Dermis microvascular lymphatic vessel endothelial cell (primary cell): ENCODE data around the gene RETN. TPM values are rescaled to one million over a fixed set of nuclear protein-coding genes. Genes with fewer than 3 reads are reported as not detected.

ENCODE experiments used
- DNase-seq, 2 donors: peaks; one replicate each; pipeline versions ENCODE4 v3.0.0 to v3.0.0-alpha.2; 2010; ENCODE audit warnings: low read depth in 2 of 2
- total RNA-seq: library from RNA; depleted of rRNA; stranded (reverse); fragments of >200 nt; gene quantifications from 2 replicates; pipeline ENCODE4 v1.2.1, GENCODE V29; 2014

The RETN gene
- total RNA-seq, 1 donor from 2014 or later: not detected

DNA sequence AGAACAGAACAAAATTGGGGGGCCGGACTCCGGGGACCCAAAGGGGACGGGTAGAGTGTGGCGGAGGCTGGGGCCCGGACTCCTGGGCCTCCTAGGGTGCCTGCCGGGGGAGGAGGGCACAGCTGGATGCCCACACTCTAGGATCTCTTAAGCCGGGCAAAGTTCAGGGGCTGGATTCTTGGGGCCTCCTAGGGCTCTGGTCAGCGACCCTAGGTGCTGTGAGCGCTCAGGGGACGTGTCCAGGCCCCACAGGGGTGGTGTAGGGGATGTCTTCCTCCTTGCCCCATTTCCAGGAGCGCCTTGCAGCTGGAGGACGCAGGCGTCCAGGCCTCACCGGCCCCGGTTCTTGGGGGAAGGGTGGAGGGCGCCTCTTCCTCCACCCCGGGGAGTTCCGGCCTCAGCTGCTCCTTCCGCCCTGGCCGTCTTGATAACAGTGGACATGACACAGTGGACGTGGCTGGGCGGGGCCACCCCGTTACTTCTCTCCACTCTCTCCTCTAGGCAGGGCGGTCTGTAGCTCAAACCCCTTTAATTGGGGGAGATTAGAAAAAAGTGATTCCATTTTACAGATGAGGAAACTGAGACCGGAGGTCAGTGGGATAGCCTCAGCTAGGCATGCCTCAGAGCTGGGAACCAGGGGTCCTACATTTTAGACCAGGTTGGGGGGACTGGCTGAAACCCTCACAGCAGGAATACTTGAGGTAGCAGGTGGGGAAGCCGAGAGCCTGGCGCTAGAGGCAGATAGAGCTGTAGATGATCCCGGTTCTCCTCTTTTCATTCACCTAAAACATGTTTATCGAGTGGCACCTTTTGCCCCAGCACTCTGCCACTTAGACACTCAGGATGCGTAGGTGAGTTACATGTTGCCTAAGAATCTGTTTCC lies 31.2 kb upstream of the RETN start:
- DNase-seq: no peak

DNA sequence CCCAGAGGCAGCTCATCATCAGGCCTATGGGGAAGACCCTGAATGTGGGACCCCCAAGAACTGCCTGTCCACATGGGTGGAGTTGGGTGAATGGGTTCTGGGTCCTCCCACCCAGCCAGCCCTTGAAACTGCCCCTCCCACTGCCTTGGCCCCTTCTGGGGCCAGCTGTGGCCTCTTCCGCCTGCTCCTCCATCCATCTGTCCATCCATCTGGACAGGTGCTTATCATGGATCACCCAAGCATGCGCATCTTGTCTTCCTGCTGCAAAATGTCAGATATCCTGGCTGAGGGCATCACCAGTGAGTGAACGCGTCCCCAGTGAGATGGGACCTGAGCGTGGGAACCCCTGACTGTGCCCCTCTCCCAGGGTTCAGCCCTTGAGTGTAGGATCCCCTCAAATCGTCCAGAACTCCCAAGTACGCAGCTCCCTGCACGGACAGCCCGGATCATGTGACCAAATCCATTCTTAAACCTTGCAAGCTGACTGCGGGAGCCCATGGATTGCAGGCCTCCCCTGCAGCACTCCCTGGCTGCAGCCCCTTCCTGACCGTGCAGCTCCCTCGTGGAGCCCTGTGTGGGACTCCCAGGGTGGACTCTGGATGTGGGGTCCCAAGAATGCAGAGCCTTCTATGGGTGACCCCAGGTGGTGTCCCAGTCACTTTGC lies 29.9 kb upstream of the RETN start:
- DNase-seq: no peak

DNA sequence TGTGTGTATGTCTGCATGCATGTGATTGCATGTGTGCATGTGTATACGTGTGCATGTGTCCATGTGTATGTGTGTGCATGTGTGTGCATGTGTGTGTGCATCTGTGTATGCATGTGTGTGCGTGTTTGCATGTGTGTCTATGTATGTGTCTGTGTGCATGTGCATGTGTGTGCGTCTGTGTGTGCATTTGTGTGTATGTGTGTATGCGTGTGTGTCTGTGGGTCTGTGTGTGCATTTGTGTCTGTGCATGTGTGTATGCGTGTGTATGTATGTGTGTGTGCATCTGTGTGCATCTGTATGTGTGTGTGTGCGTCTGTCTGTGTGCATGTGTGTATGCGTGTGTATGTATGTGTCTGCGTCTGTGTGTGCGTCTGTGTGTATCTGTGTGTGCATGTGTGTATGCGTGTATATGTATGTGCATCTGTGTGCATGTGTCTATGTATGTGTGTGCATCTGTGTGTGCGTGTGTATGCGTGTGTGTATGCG lies 28.9 kb upstream of the RETN start:
- DNase-seq: no peak

DNA sequence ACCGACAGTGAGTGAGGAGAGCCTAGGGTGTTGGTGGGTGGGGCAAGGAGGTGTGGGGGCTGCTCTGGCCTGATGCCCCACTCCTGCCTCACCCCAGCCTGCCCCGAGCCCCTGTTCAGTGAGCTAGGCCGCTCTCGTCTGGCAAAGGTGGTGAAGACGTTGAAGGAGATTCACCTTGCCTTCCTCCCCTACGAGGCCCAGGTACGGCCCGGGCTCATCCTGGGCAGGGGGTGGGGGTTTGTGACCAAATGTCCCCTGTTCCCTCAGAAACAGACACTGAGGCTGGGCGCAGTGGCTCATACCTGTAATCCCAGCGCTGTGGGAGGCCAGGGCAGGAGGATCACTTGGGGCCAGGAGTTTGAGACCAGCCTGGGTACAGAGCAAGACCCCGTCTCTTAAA lies 28.0 kb upstream of the RETN start:
- no peak for DNase-seq

DNA sequence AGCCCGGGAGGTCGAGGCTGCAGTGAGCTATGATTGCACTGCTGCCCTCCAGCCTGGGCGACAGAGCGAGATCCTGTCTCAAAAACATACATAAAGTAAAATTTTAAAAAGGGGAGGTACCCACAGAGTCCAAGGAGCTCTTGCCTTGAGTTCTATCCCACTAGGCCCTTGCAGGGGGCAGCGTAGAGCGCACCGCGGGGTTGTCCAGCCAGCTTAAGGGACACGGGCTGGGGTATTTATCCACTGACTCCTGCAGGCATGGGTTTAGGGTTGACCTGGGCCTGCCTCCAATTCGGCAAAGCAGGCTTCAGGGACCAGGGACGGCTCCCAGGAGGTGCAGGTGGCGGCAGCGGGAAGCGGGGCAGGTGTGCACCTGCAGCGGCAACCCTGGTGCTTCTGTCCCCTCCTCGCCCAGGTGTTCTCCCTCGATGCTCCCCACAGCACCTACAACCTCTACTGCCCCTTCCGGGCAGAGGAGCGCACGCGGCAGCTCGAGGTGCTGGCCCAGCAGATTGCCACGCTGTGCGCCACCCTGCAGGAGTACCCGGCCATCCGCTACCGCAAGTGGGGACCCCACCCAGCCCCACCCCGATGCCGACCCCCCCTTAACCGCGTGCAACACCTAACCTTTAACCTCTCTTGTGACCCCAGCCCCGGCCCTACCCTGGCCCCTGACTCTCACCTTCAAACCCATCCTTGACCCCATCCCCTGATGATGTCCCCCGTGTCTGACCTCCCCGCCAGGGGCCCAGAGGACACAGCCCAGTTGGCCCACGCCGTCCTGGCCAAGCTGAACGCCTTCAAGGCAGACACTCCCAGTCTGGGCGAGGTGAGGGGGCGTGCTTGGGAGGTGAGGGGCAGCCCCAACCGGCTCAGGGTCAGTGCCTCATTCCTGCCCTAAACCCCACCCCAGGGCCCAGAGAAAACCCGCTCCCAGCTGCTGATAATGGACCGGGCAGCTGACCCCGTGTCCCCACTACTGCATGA lies 27.3 kb upstream of the RETN start:
- DNase-seq: no peak

DNA sequence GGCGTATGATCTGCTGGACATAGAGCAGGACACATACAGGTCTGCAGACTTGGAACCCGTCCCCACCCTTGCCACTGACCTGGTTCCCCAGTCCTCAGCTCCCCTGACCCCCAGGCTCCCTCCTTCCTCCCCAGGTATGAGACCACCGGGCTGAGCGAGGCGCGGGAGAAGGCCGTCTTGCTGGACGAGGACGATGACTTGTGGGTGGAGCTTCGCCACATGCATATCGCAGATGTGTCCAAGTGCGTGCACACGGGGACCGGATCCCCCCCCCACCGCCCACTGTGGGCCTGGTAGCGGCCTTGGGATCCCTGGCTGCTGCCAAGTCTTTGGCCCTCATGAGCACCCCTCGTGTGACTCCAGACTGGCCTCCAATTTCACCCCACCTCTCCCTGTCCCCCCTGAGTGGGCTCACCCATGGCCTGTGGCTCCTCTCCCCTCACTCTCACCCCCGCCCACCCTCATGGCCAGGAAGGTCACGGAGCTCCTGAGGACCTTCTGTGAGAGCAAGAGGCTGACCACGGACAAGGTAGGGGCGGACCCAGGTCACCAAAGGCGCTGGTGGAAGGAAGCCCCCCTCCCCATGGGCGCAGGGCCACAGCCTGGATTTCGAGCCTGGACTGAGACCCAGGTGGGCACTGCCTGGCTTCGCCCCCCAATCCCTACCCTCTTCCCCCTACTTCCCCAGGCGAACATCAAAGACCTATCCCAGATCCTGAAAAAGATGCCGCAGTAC lies 26.4 kb upstream of the RETN start:
- no peak for DNase-seq

DNA sequence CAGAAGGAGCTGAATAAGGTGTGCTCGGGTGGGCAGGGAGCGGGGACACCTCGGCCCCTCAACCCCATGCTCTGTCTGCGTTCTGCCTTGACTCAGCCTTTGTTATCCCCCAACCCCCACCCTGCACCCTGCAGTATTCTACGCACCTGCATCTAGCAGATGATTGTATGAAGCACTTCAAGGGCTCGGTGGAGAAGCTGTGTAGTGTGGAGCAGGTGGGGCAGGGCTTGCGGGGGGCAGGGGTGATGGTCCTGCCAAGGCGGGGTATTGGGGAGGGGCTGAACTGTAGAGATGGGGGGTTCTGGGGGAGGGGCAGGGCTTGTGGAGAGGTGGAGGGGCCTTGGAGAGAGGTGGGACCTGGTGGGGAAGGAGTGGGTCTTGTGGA lies 25.8 kb upstream of the RETN start:
- no peak for DNase-seq

DNA sequence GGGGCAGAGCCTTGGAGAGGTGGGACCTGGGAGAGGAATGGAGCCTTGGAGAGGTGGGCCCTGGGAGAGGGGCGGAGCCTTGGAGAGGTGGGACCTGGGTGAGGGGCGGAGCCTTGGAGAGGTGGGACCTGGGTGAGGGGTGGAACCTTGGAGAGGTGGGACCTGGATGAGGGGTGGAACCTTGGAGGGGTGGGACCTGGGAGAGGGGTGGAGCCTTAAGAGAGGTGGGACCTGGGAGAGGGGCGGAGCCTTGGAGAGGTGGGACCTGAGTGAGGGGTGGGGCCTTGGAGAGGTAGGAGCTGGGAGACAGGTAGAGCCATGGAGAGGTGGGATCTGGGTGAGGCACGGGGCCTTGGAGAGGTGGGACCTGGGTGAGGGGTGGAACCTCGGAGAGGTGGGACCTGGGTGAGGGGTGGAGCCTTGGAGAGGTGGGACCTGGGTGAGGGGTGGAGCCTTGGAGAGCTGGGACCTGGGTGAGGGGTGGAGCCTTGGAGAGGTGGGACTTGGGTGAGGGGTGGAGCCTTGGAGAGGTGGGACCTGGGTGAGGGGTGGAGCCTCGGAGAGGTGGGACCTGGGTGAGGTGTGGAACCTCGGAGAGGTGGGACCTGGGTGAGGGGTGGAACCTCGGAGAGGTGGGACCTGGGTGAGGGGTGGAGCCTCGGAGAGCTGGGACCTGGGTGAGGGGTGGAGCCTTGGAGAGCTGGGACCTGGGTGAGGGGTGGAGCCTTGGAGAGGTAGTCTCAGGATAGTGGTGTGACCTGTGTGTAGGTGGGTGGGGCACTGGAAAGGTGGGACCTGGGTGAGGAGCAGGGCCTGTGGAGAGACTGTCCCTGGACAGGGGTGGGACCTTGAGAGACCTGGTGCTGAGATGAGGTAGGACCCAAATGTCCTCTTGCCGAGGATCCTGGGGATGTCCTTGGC lies 25.0 kb upstream of the RETN start:
- peak; percentile 11 to 29 for DNase-seq

DNA sequence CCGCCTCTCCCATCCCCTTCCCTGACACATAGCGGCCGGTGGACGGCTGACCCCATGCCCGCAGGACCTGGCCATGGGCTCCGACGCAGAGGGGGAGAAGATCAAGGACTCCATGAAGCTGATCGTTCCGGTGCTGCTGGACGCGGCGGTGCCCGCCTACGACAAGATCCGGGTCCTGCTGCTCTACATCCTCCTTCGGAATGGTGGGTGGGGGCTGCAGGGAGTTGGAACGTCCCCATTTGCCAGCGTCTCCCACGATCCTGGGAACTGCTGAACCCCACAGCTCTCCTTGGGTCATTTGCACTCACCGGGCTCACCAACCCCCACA lies 24.3 kb upstream of the RETN start:
- no peak for DNase-seq

DNA sequence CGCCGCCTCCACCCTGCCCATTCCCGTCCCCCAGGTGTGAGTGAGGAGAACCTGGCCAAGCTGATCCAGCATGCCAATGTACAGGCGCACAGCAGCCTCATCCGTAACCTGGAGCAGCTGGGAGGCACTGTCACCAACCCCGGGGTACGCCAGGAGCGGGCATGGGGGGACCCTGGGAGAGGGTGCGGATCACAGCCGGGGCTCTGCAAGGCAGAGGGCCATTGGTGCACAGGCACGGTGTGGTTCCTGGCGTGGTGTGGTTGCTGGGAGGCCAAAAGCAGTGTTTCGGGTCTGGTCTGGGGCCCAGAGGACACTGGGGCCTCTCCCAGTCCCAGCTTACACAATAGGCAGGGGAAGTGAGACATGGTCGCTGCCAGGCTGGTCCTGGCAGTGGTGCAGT lies 23.7 kb upstream of the RETN start:
- no peak for DNase-seq

DNA sequence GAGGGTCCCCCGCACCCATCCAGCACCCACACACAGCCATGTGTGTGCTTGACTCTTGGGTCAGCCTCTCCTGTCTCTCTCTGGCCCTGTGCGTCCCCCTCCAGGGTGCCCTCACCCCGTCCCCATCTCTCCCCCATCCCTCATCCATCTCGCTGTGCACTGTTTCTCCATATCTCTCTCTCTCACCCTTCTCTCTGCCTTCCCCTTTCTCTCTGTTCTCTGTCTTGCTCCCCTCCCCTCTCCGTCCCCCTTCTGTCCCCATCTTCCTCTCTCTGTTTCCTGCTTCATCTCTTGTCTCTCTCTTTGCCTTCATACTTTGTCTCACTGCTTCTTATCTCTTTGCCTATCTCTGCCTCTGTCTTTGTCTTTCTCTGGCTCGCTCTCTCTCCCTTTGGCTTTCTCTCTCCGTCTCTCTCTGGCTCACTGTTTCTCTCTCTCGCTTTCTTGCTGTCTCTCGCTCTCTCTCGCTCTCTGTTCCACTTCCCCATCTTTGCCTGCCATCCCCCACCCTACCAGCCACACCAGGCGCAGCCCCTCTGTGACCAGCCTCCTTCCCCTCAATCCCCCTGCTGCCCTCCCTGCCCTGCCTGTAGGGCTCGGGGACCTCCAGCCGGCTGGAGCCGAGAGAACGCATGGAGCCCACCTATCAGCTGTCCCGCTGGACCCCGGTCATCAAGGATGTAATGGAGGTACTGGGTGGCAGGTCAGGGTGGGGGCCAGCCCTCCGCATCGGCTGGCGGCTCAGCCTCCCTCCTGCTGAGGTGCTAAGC lies 23.0 kb upstream of the RETN start:
- no peak for DNase-seq

DNA sequence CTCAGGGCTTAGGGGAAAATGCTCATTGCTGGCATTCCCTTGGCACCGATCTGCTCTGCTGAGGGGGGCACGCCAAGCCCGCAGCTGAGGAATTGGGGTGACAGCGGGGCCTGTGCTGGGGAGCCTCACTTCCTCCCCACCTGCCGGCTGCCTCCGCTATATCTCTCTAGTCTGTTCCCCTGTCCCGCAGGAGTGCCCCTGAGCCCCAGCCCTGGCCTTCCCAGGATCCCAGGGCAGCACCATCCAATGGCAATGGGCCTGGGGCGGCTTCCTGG lies 22.5 kb upstream of the RETN start:
- DNase-seq: no peak

DNA sequence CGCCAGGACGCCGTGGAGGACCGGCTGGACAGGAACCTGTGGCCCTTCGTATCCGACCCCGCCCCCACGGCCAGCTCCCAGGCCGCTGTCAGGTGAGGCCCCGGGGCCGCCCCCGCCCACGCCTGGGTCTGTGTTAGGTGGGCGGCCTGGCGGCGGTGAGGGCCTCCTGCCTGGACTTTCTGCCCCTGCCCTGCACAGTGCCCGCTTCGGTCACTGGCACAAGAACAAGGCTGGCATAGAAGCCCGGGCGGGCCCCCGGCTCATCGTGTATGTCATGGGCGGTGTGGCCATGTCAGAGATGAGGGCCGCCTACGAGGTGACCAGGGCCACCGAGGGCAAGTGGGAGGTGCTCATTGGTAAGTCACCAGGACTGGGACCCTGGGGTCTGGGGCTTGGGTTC lies 21.7 kb upstream of the RETN start:
- DNase-seq: no peak

DNA sequence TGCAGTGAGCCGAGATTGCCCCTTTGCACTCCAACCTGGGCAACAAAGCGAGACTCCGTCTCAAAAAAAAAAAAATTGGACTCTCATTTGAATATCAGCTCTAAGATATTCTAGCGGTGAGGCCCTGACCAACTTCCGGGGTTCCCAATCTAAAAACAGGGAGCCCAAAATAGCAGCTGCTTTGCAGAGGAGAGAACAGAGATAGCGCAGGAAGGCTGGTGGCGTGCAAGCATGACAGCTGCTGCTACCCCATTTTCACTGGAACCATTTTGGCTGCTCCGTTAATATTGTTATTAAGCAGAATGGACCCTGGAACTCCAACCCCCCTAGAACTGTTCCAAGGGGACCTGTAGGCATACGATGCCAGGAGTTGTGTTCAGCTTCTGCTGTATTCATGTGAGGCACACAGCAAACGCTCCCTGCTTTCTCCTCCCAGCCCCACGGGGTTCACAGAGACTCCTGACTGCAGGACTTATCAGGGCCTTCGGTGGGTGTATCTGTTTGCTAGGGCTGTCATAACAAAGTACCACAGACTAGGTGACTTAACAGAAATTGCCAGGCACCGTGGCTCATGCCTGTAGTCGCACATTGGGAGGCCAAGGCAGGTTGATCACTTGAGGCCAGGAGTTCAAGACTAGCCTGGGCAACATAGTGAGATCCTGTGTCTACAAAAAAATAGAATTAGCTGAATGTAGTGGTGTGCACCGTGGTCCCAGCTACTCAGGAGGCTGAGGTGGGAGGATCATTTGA lies 20.4 kb upstream of the RETN start:
- DNase-seq: no peak

DNA sequence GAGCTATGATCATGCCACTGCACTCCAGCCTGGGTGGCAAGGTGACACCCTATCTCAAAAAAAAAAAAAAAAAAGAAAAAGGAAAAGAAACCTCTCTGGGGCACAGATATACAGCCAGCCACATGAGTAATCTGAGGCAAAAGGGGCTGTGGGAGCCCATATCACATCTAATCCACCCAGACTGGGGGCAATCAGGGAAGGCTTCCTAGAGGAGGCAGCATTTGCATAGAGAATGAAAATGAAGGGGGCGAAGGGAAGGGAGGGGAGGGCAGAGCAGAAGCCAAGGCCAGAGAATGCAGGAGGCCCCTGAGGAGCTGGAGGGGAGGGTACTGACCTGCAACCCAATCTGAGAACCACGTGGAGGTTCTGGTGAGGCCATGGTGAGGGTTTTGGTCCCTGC lies 18.7 kb upstream of the RETN start:
- no peak for DNase-seq

DNA sequence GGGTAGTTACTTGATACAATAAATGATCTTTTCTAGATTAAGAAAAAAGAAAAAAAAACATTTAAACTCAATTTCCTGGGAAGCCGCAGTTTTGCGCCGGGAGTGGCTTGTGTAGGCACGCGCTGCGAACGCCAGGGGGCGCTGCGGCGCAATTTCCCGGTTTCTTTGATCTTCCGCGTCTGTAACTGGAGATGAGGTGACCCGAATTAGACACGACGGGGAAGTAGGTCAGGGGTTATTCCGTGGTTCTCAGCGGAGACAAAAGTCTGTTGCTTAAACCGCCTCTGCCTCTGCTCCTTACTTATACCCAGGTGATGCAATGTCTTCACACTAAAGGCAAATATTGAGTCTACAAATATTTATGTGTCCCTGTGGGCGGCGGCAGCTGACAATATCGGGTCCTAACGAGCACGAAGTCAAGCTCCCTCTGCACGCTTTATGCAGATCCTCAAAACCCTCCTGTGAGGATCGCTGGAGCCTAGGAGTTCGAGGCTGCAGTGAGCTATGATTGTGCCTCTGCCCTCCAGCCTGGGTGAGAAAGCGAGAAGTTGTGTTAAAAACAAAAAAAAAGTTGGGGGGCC lies 16.7 kb upstream of the RETN start:
- DNase-seq: peak; percentile 39 to 64

DNA sequence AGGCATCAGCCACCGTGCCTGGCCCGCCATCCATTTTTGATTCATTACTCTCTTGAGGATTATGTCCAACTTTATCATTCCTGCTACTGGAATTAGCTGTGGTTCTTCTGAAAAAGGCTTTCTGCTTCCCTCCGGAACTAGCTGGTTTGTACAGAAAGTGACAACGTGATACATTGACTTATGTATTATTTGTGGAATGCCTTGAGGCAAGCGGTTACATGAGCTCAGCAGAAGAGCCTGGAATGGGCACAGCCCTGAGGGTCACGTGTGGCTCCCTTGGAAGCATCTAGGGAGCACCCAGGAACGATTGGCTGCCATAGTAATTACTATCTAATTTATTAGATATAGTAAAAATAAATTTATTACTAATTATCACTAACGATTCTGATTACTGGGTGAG lies 14.4 kb upstream of the RETN start:
- DNase-seq: no peak

DNA sequence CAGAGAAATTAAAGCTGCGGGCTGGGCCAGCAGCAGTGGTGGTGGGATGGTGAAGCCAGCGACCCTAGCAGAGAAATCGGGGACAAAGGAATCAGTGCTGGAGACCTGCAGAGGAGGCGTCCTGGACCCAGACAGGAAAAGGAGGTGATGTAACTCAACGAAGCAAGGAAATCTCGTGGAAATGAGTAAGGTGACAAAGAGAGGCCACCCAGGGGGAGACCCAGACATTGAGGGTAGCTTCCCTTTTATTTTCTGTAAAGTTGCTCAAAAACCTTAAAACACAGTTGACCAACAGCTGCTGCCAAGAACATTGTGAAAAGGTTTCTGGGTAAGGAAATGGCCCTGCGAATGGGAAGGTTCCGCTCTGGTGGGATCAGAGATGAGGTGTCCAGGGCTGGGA lies 13.3 kb upstream of the RETN start:
- no peak for DNase-seq
